Measurements from ENCODE around the gene NUP160.
"Not testable (repeated sequence)": the region's sequence is repeated elsewhere in the genome, so short reads cannot be mapped to it uniquely, and the experiment has no call there.

NUP160 gene, protein sequence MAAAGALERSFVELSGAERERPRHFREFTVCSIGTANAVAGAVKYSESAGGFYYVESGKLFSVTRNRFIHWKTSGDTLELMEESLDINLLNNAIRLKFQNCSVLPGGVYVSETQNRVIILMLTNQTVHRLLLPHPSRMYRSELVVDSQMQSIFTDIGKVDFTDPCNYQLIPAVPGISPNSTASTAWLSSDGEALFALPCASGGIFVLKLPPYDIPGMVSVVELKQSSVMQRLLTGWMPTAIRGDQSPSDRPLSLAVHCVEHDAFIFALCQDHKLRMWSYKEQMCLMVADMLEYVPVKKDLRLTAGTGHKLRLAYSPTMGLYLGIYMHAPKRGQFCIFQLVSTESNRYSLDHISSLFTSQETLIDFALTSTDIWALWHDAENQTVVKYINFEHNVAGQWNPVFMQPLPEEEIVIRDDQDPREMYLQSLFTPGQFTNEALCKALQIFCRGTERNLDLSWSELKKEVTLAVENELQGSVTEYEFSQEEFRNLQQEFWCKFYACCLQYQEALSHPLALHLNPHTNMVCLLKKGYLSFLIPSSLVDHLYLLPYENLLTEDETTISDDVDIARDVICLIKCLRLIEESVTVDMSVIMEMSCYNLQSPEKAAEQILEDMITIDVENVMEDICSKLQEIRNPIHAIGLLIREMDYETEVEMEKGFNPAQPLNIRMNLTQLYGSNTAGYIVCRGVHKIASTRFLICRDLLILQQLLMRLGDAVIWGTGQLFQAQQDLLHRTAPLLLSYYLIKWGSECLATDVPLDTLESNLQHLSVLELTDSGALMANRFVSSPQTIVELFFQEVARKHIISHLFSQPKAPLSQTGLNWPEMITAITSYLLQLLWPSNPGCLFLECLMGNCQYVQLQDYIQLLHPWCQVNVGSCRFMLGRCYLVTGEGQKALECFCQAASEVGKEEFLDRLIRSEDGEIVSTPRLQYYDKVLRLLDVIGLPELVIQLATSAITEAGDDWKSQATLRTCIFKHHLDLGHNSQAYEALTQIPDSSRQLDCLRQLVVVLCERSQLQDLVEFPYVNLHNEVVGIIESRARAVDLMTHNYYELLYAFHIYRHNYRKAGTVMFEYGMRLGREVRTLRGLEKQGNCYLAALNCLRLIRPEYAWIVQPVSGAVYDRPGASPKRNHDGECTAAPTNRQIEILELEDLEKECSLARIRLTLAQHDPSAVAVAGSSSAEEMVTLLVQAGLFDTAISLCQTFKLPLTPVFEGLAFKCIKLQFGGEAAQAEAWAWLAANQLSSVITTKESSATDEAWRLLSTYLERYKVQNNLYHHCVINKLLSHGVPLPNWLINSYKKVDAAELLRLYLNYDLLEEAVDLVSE (N-terminal part only)

GRCh38 chr11:47847892-47848699, at the start of gene NUP160:
Gene NUP160 (minus strand): TSS chr11:47848350. CDS start chr11:47848318, 32 bp downstream.
- peak; percentile 47 to 67 for DNase-seq

GRCh38 chr11:47896199-47896598, 48.0 kb upstream of the NUP160 start:
- DNase-seq = no peak

- no peak for DNase-seq
These were observed 46.9 kb upstream of the NUP160 start for GRCh38 chr11:47895035-47895434.

GRCh38 chr11:47892546-47893276, 44.6 kb upstream of the NUP160 start:
- DNase-seq = not testable (repeated sequence)

GRCh38 chr11:47891886-47892285, 43.7 kb upstream of the NUP160 start:
- DNase-seq = no peak

GRCh38 chr11:47889714-47890441, 41.7 kb upstream of the NUP160 start:
- DNase-seq = no peak

- no peak for DNase-seq
These were observed 39.9 kb upstream of the NUP160 start for GRCh38 chr11:47887910-47888569.

DNA sequence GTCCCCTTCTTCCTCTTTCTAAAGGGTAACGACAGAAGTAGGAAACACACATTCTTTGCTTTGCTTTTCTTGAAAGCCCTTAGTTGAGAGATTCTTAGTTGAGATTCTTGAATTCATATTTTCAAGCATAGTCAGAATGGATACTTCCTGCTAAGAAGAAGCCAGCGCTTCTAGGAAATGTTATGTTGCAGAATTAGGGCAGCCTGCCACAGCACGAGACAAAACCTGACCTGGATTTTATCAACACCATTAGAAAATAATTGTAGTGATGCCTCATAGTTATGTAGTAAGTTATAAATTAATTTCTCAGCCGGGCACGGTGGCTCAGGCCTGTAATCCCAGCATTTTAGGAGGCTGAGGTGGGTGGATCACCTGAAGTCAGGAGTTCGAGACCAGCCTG, 37.9 kb upstream of the NUP160 start:
- no peak for DNase-seq

GRCh38 chr11:47882437-47882836, 34.3 kb upstream of the NUP160 start:
- DNase-seq = not testable (repeated sequence)

- DNase-seq = no peak
These were observed 33.0 kb upstream of the NUP160 start for GRCh38 chr11:47881145-47881544.

DNA sequence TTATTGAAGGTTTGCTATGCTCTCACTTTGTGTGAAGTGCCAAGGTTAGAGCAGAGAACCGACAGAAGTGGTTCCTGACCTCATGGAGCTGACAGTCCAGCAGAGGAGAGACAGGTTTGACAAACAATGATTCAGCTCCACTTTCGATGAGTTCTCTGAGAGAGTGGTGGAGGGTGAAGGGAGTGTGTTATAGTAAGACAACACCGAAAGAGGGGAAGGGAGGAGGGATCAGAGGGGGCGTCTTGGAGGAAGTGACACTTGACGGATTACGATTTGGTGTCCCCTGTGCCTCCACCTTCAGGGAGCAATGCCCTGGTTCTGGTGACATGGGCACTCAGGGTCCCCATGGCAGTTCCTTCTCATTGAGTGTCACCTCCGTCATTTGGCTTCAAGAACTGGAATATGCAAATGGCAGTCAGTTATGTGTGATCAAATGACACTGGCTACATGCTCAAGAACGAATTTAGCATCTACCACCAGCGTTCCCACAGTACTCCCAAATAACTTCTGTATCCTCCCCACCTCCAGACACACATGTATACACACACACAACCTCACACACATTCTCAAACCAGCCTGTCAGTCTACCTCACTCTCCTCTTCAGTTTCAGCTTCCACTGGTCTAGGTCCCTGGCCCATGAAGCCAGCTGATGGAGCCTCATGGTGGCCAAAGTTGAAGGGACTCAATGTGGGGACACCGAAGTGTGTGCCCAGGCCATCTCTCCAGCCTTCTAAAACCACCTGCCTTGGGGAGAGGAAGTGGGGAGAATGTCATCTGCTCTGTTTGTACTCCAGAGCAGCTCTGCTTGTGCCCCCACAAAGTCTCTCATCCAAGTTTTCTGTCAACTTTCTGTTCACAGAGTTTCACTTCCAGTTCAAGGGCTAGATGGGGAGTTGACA, 31.4 kb upstream of the NUP160 start:
- DNase-seq = no peak

GRCh38 chr11:47875858-47876257, 27.7 kb upstream of the NUP160 start:
- not testable (repeated sequence) for DNase-seq

- no peak for DNase-seq
These were observed 22.3 kb upstream of the NUP160 start for GRCh38 chr11:47870404-47870803.

GRCh38 chr11:47869544-47870393, 21.6 kb upstream of the NUP160 start:
- no peak for DNase-seq

DNA sequence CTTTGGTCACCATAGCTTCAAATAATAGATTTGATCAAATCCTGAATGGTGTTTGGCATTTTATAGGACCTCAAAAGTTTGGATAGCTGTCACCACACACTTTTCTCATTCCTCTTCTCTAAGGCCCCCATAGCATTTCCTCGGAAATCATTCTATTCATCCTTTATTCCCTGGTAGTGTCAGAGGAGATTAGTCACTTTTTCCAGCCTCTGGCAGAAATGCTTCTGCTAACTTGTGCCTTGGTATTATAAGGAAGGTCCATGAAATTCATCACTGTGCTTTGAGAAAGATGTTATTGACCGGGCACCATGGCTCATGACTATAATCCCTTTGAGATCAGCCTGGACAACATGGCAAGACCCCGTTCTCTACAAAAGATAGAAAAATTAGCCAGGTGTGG, 19.7 kb upstream of the NUP160 start:
- no peak for DNase-seq

DNA sequence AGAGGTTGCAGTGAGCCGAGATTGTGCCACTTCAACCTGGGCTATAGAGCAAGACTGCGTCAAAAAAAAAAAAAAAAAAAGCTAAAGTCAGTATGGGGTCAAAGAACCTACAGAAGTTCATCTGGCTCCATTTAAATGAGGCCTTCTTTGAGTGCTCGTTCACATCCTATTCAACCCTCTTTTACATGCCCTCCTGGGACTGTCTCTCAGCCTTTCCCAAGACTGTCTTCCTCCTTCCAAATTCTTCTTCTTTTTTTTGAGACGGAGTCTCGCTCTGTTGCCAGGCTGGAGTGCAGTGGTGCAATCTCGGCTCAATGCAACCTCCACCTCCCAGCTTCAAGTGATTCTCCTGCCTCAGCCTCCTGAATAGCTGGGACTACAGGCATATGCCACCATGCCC, 18.7 kb upstream of the NUP160 start:
- DNase-seq = not testable (repeated sequence)

GRCh38 chr11:47864901-47865300, 16.8 kb upstream of the NUP160 start:
- DNase-seq = peak in 1 of 2 experiments; percentile 18

- no peak for DNase-seq
These were observed 15.8 kb upstream of the NUP160 start for GRCh38 chr11:47863898-47864430.

Measured in Kasumi-1 (cell line).